ENCODE results near the gene NFATC1.

The NFATC1 gene

GRCh38 chr18:79374408-79375171 lies 21.1 kb upstream of the NFATC1 start:
- in situ Hi-C loops (cut with MboI; ENCODE audit: low sequenced_read_pairs) = loop anchor here (10.0 kb wide), 2 partner anchors 270 to 780 kb away; no protein-coding TSS in a partner anchor

GRCh38 chr18:79375441-79376154 lies 20.1 kb upstream of the NFATC1 start:
- in situ Hi-C loops (cut with MboI; ENCODE audit: low sequenced_read_pairs) = loop anchor here (10.0 kb wide), 2 partner anchors 269 to 779 kb away; no protein-coding TSS in a partner anchor

- in situ Hi-C loops (cut with MboI; ENCODE audit: low sequenced_read_pairs) = loop anchor here (10.0 kb wide), 2 partner anchors 268 to 778 kb away; no protein-coding TSS in a partner anchor
These were observed 19.1 kb upstream of the NFATC1 start for GRCh38 chr18:79376661-79377060.

GRCh38 chr18:79377187-79377891 lies 18.4 kb upstream of the NFATC1 start:
- in situ Hi-C loops (cut with MboI; ENCODE audit: low sequenced_read_pairs) = loop anchor here (10.0 kb wide), 2 partner anchors 267 to 777 kb away; no protein-coding TSS in a partner anchor

- in situ Hi-C loops (cut with MboI; ENCODE audit: low sequenced_read_pairs) = loop anchor here (10.0 kb wide), 2 partner anchors 266 to 776 kb away; no protein-coding TSS in a partner anchor
These were observed 17.0 kb upstream of the NFATC1 start for GRCh38 chr18:79378536-79379250.

GRCh38 chr18:79379251-79379905 lies 16.4 kb upstream of the NFATC1 start:
- in situ Hi-C loops (cut with MboI; ENCODE audit: low sequenced_read_pairs) = loop anchor here (10.0 kb wide), 2 partner anchors 265 to 775 kb away; no protein-coding TSS in a partner anchor

GRCh38 chr18:79379931-79380815 lies 15.6 kb upstream of the NFATC1 start:
- in situ Hi-C loops (cut with MboI; ENCODE audit: low sequenced_read_pairs) = loop anchor here (10.0 kb wide), 3 partner anchors 245 to 775 kb away; no protein-coding TSS in a partner anchor

- in situ Hi-C loops (cut with MboI; ENCODE audit: low sequenced_read_pairs) = loop anchor here (10.0 kb wide), 1 partner anchor 244 kb away; no protein-coding TSS in a partner anchor
These were observed 14.6 kb upstream of the NFATC1 start for GRCh38 chr18:79380816-79381806.

- in situ Hi-C loops (cut with MboI; ENCODE audit: low sequenced_read_pairs) = loop anchor here (10.0 kb wide), 1 partner anchor 243 kb away; no protein-coding TSS in a partner anchor
These were observed 13.9 kb upstream of the NFATC1 start for GRCh38 chr18:79381811-79382311.

GRCh38 chr18:79382681-79383387 lies 12.9 kb upstream of the NFATC1 start:
- in situ Hi-C loops (cut with MboI; ENCODE audit: low sequenced_read_pairs) = loop anchor here (10.0 kb wide), 1 partner anchor 242 kb away; no protein-coding TSS in a partner anchor

- in situ Hi-C loops (cut with MboI; ENCODE audit: low sequenced_read_pairs) = loop anchor here (10.0 kb wide), 1 partner anchor 241 kb away; no protein-coding TSS in a partner anchor
These were observed 12.2 kb upstream of the NFATC1 start for GRCh38 chr18:79383388-79384056.

- in situ Hi-C loops (cut with MboI; ENCODE audit: low sequenced_read_pairs) = loop anchor here (10.0 kb wide), 1 partner anchor 241 kb away; no protein-coding TSS in a partner anchor
These were observed 11.5 kb upstream of the NFATC1 start for GRCh38 chr18:79384151-79384807.

- in situ Hi-C loops (cut with MboI; ENCODE audit: low sequenced_read_pairs) = loop anchor here (10.0 kb wide), 1 partner anchor 240 kb away; no protein-coding TSS in a partner anchor
These were observed 10.9 kb upstream of the NFATC1 start for GRCh38 chr18:79384834-79385233.

GRCh38 chr18:79385326-79385707 lies 10.4 kb upstream of the NFATC1 start:
- in situ Hi-C loops (cut with MboI; ENCODE audit: low sequenced_read_pairs) = loop anchor here (10.0 kb wide), 1 partner anchor 239 kb away; no protein-coding TSS in a partner anchor

- in situ Hi-C loops (cut with MboI; ENCODE audit: low sequenced_read_pairs) = loop anchor here (10.0 kb wide), 1 partner anchor 239 kb away; no protein-coding TSS in a partner anchor
These were observed 9.9 kb upstream of the NFATC1 start for GRCh38 chr18:79385708-79386341.
